Liver (tissue), 9 donors: ENCODE results near the gene KDM3B. TPM values are rescaled to one million over a fixed set of nuclear protein-coding genes. Genes with fewer than 3 reads are reported as not detected.

Source experiments
- DNase-seq: peaks from one replicate; pipeline ENCODE4 v3.0.0-alpha.2; 2017; ENCODE audit warnings: low spot score
- H3K27ac ChIP-seq, 2 donors: one replicate each; pipeline ENCODE4 v1.7.0; 2013; ENCODE audit warnings: inconsistent platforms in 2 of 2, low read length in 2 of 2, control low read depth in 1 of 2, low read depth in 1 of 2, mild to moderate bottlenecking in 1 of 2
- H3K27me3 ChIP-seq, 4 donors: one replicate each; pipeline versions ENCODE4 v1.6.1 to v1.7.0; 2013; ENCODE audit warnings: low read length in 3 of 4, inconsistent platforms in 1 of 4, mild to moderate bottlenecking in 1 of 4, moderate library complexity in 1 of 4; ENCODE audit not compliant: control insufficient read depth in 4 of 4, insufficient read depth in 4 of 4
- H3K36me3 ChIP-seq, 4 donors: one replicate each; pipeline versions ENCODE4 v1.6.1 to v1.7.0; 2013; ENCODE audit warnings: low read length in 3 of 4, mild to moderate bottlenecking in 3 of 4, low read depth in 1 of 4, moderate library complexity in 1 of 4; ENCODE audit not compliant: control insufficient read depth in 4 of 4, insufficient read depth in 3 of 4
- H3K4me1 ChIP-seq, 4 donors: one replicate each; pipeline versions ENCODE4 v1.6.1 to v1.7.0; 2013; ENCODE audit warnings: low read length in 3 of 4, mild to moderate bottlenecking in 3 of 4, moderate library complexity in 1 of 4; ENCODE audit not compliant: control insufficient read depth in 4 of 4, insufficient read depth in 4 of 4
- H3K4me3 ChIP-seq, 3 donors: one replicate each; pipeline versions ENCODE4 v1.6.1 to v1.7.0; 2013; ENCODE audit warnings: low read length in 3 of 3, control low read depth in 1 of 3, low read depth in 1 of 3, mild to moderate bottlenecking in 1 of 3
- H3K9ac ChIP-seq, 2 donors: one replicate each; pipeline ENCODE4 v1.7.0; 2013; ENCODE audit warnings: low read length in 2 of 2, mild to moderate bottlenecking in 2 of 2, moderate library complexity in 2 of 2, control low read depth in 1 of 2, low read depth in 1 of 2
- H3K9me3 ChIP-seq, 4 donors: one replicate each; pipeline versions ENCODE4 v1.6.1 to v1.7.0; 2013; ENCODE audit warnings: low read length in 3 of 4; ENCODE audit not compliant: control insufficient read depth in 4 of 4
- ATF3 ChIP-seq: IDR thresholded peaks from 2 replicates; pipeline ENCODE4 v1.6.1; 2016; ENCODE audit warnings: antibody characterized with exemption
- CTCF ChIP-seq: fragments of 150-350 bp; IDR thresholded peaks from 2 replicates; pipeline ENCODE4 v1.5.1; 2017; ENCODE audit warnings: improper control_type of control experiment, low read depth, low read length; ENCODE audit not compliant: missing input control
- EGR1 ChIP-seq, 2 donors: IDR thresholded peaks; 2 replicates each; pipeline ENCODE4 v1.6.1; 2016 to 2018; ENCODE audit warnings: antibody characterized with exemption in 2 of 2, low read depth in 2 of 2
- FOXA1 ChIP-seq: IDR thresholded peaks from 2 replicates; pipeline ENCODE4 v1.6.1; 2016; ENCODE audit warnings: antibody characterized with exemption
- GABPA ChIP-seq, 2 donors: IDR thresholded peaks in 1 of 2; conservative IDR thresholded peaks in 1 of 2; 2 replicates each; pipeline ENCODE4 v1.6.1; 2016; ENCODE audit warnings: antibody characterized with exemption in 2 of 2, mild to moderate bottlenecking in 1 of 2, moderate library complexity in 1 of 2
- NR2F2 ChIP-seq: IDR thresholded peaks from 2 replicates; pipeline ENCODE4 v1.6.1; 2016; ENCODE audit warnings: antibody characterized with exemption
- RAD21 ChIP-seq, 2 donors: IDR thresholded peaks; 2 replicates each; pipeline ENCODE4 v1.6.1; 2016; ENCODE audit warnings: antibody characterized with exemption in 2 of 2, mild to moderate bottlenecking in 2 of 2
- REST ChIP-seq: IDR thresholded peaks from 2 replicates; pipeline ENCODE4 v1.6.1; 2016; ENCODE audit warnings: antibody characterized with exemption, mild to moderate bottlenecking
- RXRA ChIP-seq, 2 donors: IDR thresholded peaks; 2 replicates each; pipeline ENCODE4 v1.6.1; 2017 to 2018; ENCODE audit warnings: antibody characterized with exemption in 2 of 2, mild to moderate bottlenecking in 1 of 2
- SP1 ChIP-seq: IDR thresholded peaks from 2 replicates; pipeline ENCODE4 v1.6.1; 2018; ENCODE audit warnings: antibody characterized with exemption, mild to moderate bottlenecking
- TAF1 ChIP-seq: conservative IDR thresholded peaks from 2 replicates; pipeline ENCODE4 v1.6.1; 2016; ENCODE audit warnings: antibody characterized with exemption, mild to moderate bottlenecking
- YY1 ChIP-seq: IDR thresholded peaks from 2 replicates; pipeline ENCODE4 v1.6.1; 2016; ENCODE audit warnings: antibody characterized with exemption, mild to moderate bottlenecking
- ZBTB33 ChIP-seq: IDR thresholded peaks from 2 replicates; pipeline ENCODE4 v1.6.1; 2016; ENCODE audit warnings: antibody characterized with exemption
- WGBS: extraction: QIAGEN DNeasy Blood & Tissue Kit; methylation state at CpG from one replicate; pipeline ENCODE4 v1.1.7; 2013; 5-methylcytosine and 5-hydroxymethylcytosine counted together
- polyA plus RNA-seq, 2 donors: library from polyadenylated mRNA; stranded (reverse) in 1 of 2; unstranded in 1 of 2; fragments of 200-250 nt in 1 of 2; fragments of >200 nt in 1 of 2; fragmentation: Nextera tagmentation in 1 of 2; extraction: Ambion mirVana in 1 of 2; gene quantifications; one replicate each; pipeline versions ENCODE4 v1.2.1 to v1.2.3, GENCODE V29; 2013 to 2015
- total RNA-seq, 2 donors: library from RNA; depleted of rRNA; stranded (reverse); fragments of >200 nt; gene quantifications; one replicate each; pipeline ENCODE4 v1.2.3, GENCODE V29; 2014
- donor health status: healthy.
- donor health status: healthy.
- donor health status: healthy.
- donor health status: healthy.
- donor health status: healthy.

The KDM3B gene
- total and polyA plus RNA-seq, 4 donors, result 6.8 to 39.6 (median 18.8) TPM

- H3K9ac ChIP-seq, result no peak overlapping the region
- 84% methylated on average over 3 of the region's 3 CpGs for WGBS
These were observed 7.1 kb downstream of the KDM3B start for GRCh38 chr5:138359621-138360020.

More at GRCh38 chr5:138359621-138360020, 7.1 kb downstream of the KDM3B start:
- H3K9me3 ChIP-seq, result no peaks in the 10 kb centered on the region
- peaks cover 0 to 2% (median under 1%) of the 10 kb centered on the region in 4 donors for H3K36me3 ChIP-seq
- no peak overlapping the region for H3K4me3 ChIP-seq
- H3K27ac ChIP-seq, result no peak overlapping the region
- DNase-seq, result no peak
- H3K4me1 ChIP-seq, result peaks cover 2 to 10% (median 8%) of the 10 kb centered on the region in 4 donors
- no peaks in the 10 kb centered on the region for H3K27me3 ChIP-seq
- TF ChIP-seq YY1 (no peak), NR2F2 (no peak), SP1 (no peak), FOXA1 (no peak), EGR1 (IDR thresholded peaks at IDR 0.05; ENCODE audit: low read depth in 2 of 2) (no peak), TAF1 (no peak), ZBTB33 (no peak), ATF3 (no peak), RXRA (IDR thresholded peaks at IDR 0.05) (no peak), CTCF (no peak), RAD21 (IDR thresholded peaks at IDR 0.05) (no peak), REST (no peak), GABPA (IDR thresholded peaks at IDR 0.05 in 1 of 2, conservative IDR thresholded peaks at IDR 0.05 in 1 of 2) (no peak)
